Activated naive CD4-positive, alpha-beta T cell (primary cell): ENCODE data around the gene ALG11.
"Not testable (repeated sequence)": the region's sequence is repeated elsewhere in the genome, so short reads cannot be mapped to it uniquely, and the experiment has no call there.

Experiments
- DNase-seq, 4 experiments: peaks; one replicate each; lab custom pipeline; 2025; lab: John Stamatoyannopoulos, UW

Gene ALG11

GRCh38 chr13:52011632-52012511 is at the start of gene ALG11:
TSS of gene ALG11 (plus strand) at chr13:52012398. CDS start at chr13:52012419, 21 bp downstream.
- DNase-seq = peak; percentile 99 to 100 (median 100)

DNA sequence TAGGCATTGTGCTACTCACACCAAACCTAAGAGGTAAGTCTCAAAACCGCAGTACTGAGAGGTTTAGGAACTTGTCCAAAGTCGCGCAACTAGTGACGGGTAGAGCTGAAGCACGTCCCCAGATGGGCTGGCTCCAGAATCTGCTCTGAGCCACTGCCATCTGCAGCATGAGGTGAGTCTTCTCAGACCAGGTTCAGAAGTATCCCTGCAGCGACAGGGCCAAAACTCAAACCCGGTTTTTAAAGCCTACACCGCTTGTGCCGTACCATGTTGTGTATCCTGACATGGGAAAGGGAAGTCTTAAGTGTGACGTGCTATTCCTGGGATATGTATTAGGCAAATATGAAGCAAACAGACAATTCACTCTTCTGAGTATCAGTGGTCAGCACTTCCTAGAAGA is 46.0 kb upstream of the ALG11 start:
- no peak for DNase-seq

DNA sequence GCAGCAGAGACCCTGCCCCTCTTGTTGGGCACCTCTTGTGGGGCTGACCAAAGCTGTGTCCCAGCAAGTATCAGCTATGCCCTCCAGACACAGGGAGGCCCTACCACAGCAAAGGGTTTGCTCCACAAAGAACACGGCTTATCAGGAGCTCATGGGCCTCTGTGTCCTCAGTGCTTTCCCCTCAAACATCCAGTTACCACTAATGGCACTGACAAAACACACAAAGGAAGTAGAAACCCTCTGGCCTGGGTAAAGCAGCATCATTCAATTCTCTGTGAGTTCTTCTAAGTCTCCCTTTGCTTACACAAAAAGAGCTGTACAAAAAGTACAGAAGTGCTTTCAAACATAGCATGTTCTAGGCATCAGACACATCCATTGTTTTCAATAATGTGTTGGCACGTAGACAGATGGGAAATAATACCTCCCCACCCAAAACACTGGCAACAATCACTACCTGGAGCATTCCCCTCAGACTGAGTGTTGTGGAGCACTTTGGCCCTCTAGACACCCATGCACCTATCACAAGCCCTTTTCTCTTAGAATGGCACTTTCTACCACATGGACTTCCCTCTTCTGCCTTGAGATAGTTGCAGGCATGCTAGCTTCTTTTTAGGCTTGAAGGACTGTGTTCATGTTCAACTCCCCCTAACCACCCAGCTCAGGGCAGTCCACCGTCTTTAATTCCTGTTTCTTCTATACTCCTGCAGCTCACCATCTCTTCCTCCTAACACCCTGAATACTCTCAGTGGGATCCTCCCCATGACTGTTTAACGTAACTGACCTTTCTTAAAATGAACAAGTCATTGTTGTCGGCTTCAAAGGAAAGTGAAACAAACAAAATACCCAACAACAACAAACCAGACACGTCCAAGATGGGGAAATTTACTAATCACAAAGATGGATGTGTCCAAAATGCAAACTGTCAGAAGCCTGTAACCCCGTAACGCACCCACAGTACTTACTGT is 44.4 kb upstream of the ALG11 start:
- DNase-seq = no peak

DNA sequence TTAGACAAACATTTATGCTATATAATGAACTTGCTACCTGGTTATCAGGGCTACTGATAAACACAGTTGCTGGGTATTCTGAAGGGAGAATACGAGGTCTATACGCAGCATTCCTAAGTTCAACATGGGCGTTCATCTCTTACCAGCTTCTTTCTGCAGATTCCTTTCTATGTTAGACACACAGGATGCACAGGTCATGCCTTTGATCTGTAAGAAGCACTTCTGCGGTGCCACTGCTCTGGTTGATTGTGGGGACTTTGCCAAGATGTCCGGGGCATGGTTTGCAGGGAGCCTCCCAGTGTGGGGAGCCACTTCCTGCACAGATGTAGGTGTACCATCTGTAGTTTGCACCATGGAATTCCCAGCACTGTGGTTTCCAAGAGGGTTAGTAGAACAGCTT is 41.8 kb upstream of the ALG11 start:
- no peak for DNase-seq

GRCh38 chr13:51971520-51972426 is 40.4 kb upstream of the ALG11 start:
- DNase-seq = no peak

GRCh38 chr13:51974482-51974881 is 37.7 kb upstream of the ALG11 start:
- DNase-seq = no peak

DNA sequence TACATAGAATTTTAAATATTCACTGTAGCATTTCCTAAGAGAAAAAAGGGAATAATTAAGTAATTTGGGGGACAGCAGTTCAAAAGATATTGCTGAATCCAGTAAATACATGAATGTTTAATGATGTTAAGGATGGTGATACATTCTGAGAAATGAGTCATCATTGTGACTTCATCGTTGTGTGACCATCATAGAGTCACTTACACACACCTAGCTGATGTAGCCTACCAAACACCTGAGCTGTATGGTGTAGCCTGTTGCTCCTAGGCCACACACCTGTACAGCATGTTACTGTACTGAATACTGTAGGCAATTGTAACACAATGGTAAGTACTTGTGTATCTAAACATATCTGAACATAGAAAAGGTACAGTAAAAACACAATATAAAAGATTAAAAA is 35.8 kb upstream of the ALG11 start:
- DNase-seq = no peak

- no peak for DNase-seq
Measured at GRCh38 chr13:51976890-51977289, 35.3 kb upstream of the ALG11 start.

DNA sequence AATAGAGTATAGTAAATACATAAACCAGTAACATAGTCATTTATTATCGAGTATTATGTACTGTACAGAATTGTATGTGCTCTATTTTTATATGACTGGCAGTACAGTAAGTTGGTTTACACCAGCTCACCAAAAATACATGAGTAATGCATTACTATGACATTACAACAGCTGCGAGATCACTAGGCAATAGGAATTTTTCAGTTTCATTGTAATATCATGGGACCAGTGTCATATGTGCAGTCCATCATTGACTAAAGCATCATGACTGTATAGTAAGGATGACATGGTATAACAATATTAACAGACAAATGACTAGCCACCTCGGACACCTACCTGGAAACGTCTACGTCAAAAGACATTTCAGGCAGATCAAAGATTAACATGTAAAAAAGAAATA is 34.6 kb upstream of the ALG11 start:
- no peak for DNase-seq

GRCh38 chr13:51978796-51979556 is 33.2 kb upstream of the ALG11 start:
- DNase-seq = no peak

DNA sequence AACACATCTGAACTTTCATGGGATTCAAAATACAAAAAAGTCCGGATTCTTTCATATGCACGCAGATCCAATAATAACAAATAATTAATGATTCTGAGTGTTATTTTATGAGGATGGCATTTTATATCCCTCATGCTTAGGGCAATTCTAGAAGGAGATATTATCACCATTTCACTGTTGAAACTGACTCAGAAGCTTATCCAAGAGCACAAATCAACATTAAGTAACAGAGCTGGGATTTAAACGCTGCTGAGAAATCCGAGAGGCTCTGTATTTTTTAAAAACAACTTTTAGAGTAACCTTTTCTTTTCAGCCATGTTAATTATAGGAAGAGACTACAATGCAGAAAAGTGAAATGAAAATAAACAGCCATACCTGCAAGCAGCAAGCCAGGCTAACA is 31.3 kb upstream of the ALG11 start:
- no peak for DNase-seq

DNA sequence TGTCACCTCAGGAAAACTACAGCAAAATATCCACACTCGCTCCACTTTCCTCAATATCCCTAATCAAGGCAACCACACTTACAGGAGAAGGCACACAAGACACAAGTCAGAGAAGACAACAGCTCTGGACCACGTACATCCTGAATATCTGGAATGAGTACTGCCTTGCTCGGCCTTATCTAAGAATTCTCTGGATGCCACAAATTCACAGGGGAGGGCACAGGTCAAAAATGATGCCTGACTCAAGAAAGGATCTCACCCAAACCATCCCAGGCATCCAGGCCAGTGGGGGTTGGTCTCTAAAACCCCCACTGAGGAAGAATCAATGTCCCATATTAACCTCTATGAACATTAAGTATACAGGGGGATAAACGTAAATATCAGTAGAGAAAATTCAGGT is 30.8 kb upstream of the ALG11 start:
- DNase-seq = no peak

- not testable (repeated sequence) for DNase-seq
Measured at GRCh38 chr13:51983292-51983691, 28.9 kb upstream of the ALG11 start.

DNA sequence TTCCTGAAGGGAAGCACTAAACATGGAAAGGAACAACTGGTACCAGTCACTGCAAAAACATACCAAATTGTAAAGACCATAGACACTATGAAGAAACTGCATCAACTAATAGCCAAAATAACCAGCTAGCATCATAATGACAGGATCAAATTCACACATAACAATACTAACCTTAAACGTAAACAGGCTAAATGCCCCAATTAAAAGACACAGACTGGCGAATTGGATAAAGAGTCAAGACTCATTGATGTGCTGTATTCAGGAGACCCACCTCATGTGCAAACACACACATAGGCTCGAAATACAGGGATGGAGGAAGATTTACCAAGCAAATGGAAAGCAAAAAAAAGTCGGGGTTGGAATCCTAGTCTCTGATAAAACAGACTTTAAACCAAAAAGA is 27.3 kb upstream of the ALG11 start:
- not testable (repeated sequence) for DNase-seq

DNA sequence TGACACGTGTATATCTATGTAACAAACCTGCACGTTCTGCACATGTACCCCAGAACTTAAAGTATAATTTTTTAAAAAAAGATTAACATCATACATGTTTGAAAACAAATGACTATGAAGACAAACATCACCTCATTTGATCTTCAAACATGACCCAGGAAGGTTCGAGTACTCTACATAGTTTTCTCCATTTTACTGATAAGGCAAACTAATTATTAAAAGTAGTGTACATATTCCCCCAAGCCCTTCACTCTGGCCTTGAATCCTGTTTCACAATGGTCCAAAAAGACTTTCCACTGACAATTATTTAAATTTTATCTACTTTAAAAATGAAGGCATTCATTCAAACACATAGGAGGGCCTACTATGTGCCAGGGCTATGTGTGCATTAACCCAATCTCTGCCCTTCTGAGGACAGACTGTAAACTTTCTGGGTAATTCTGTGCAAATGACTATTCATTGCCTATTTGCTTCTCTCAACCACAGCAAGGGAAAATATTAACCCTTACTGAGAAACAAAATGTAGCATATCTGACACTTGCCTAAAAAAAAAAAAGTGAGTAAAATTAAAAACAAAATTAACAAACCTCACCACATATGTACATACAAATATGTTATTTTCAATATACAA is 23.1 kb upstream of the ALG11 start:
- no peak for DNase-seq

DNA sequence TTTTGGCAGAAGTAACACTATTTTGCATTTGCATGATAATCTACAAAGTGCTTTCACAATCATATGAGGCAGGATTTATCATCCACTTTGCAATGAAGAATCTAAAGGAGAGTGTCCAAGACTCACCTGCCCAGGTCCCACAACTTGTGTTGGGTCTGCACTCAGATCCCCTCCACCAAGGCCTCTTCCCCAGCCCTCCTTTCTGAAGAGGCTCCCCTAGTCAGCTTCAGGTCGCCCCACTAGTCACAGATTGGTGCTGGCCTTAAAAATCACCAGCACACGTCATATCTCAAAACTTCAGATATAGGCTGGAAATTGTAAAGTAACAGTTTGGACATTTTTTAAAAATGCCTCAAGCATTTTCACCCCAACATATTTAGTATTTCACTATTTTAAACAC is 18.5 kb upstream of the ALG11 start:
- no peak for DNase-seq

- no peak for DNase-seq
Measured at GRCh38 chr13:51995677-51996551, 16.3 kb upstream of the ALG11 start.

DNA sequence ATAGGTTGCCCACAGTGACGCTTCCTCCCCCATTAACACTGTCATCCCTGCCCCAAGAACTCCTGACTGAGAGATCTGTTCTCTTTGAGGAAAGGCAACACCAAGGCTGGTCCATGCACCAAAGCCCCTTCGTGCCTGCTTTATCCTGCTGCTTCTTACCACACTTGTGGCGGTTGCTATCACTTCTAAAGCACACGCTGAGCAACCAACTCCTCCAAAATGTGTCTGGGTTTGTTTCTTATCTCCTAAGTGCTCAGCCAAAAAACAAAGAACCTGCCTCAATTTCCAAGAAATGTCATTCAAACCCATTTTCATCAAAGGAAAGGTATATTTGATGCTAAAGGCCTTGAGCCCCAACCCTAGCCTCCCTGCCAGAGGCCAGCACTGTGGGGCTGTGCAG is 15.6 kb upstream of the ALG11 start:
- no peak for DNase-seq

DNA sequence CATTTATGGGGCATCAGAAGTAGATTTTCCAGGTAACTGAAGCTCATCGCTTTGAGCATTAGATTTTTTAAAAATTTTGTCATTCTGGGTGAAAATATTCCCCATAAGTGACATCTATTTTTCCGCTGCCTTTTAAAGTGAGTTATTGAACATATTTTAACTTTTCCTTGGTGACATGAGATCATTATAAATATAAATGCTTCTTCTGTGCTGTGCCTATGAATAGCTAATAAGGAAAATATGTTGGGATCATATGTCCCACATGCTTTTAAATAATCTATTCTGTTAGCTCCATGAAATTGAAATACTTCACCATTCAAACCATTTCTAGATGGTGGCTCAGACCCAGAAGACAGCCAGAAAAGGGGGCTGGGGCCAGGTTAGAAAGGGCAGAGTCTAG is 15.0 kb upstream of the ALG11 start:
- no peak for DNase-seq
